ENCODE measurements around the gene ZNF148.

ZNF148 gene

GRCh38 chr3:125186261-125186787 lies 188.8 kb downstream of the ZNF148 start:
- no peak for DNase-seq

GRCh38 chr3:125185805-125186204 lies 189.3 kb downstream of the ZNF148 start:
- no peak for DNase-seq

- DNase-seq: no peak
Observed at GRCh38 chr3:125179884-125180240, 195.3 kb downstream of the ZNF148 start.

GRCh38 chr3:125179143-125179883 lies 195.8 kb downstream of the ZNF148 start:
- DNase-seq: no peak

GRCh38 chr3:125177746-125178145 lies 197.4 kb downstream of the ZNF148 start:
- DNase-seq: no peak

Measured in CD4-positive, alpha-beta T cell treated with Interleukin-6 for 4 hours (primary cell).